Fibroblast of lung (primary cell): ENCODE measurements around the gene FAM50B. TPM values are rescaled to one million over a fixed set of nuclear protein-coding genes. Genes with fewer than 3 reads are reported as not detected.

Source experiments
- DNase-seq, 2 donors: peaks; one replicate each; pipeline versions ENCODE4 v3.0.0 to v3.0.0-alpha.2; 2010; ENCODE audit warnings: low read depth in 2 of 2
- H2AFZ ChIP-seq: 2 replicates; pipeline ENCODE4 v1.5.1; 2012; ENCODE audit warnings: low read length, control low read depth, inconsistent platforms
- H3K27ac ChIP-seq: 2 replicates; pipeline ENCODE4 v1.5.1; 2011; ENCODE audit warnings: low read length, control low read depth; ENCODE audit not compliant: insufficient read depth
- H3K27me3 ChIP-seq: 2 replicates; pipeline ENCODE4 v1.5.1; 2011; ENCODE audit warnings: mild to moderate bottlenecking, low read length; ENCODE audit not compliant: control insufficient read depth, insufficient read depth
- H3K36me3 ChIP-seq: 2 replicates; pipeline ENCODE4 v1.5.1; 2011; ENCODE audit warnings: low read length; ENCODE audit not compliant: control insufficient read depth, insufficient read depth
- H3K4me1 ChIP-seq: 2 replicates; pipeline ENCODE4 v1.5.1; 2011; ENCODE audit warnings: low read length; ENCODE audit not compliant: control insufficient read depth, insufficient read depth; ENCODE audit errors: extremely low read depth
- H3K4me2 ChIP-seq: 2 replicates; pipeline ENCODE4 v1.5.1; 2011; ENCODE audit warnings: low read length, control low read depth; ENCODE audit not compliant: insufficient read depth; ENCODE audit errors: extremely low read depth
- H3K4me3 ChIP-seq, 4 experiments: fragments of 200-600 bp in 1 of 4; sonication (generic) in 1 of 4; replicated peaks in 1 of 4; 2 replicates each; pipeline ENCODE4 v1.5.1; 2011 to 2016; ENCODE audit warnings: low read length in 4 of 4, low read depth in 3 of 4, mild to moderate bottlenecking in 3 of 4, control low read depth in 2 of 4, inconsistent platforms in 1 of 4, mixed read lengths in 1 of 4; ENCODE audit not compliant: insufficient read depth in 1 of 4; ENCODE audit errors: control extremely low read depth in 1 of 4
- H3K79me2 ChIP-seq: 2 replicates; pipeline ENCODE4 v1.5.1; 2012; ENCODE audit warnings: mild to moderate bottlenecking, low read length, inconsistent platforms; ENCODE audit not compliant: control insufficient read depth, insufficient read depth
- H3K9ac ChIP-seq: 2 replicates; pipeline ENCODE4 v1.5.1; 2011; ENCODE audit warnings: mild to moderate bottlenecking, low read length, control low read depth; ENCODE audit not compliant: insufficient read depth
- H3K9me3 ChIP-seq: 2 replicates; pipeline ENCODE4 v1.5.1; 2012; ENCODE audit warnings: low read depth, low read length; ENCODE audit not compliant: control insufficient read depth, insufficient read depth
- H4K20me1 ChIP-seq: 2 replicates; pipeline ENCODE4 v1.5.1; 2011; ENCODE audit warnings: low read length; ENCODE audit not compliant: control insufficient read depth, insufficient read depth; ENCODE audit errors: extremely low read depth
- CTCF ChIP-seq, 2 donors: IDR thresholded peaks in 1 of 2; conservative IDR thresholded peaks in 1 of 2; 1 replicate in 1 of 2; 2 replicates in 1 of 2; pipeline ENCODE4 v1.5.1; 2011 to 2012; ENCODE audit warnings: low read length in 2 of 2, control low read depth in 1 of 2, inconsistent platforms in 1 of 2, low read depth in 1 of 2, mild to moderate bottlenecking in 1 of 2
- EZH2 ChIP-seq: IDR thresholded peaks from 2 replicates; pipeline ENCODE4 v1.5.1; 2012; ENCODE audit warnings: low read length, control low read depth, mild to moderate bottlenecking; ENCODE audit errors: missing control alignments
- polyA plus RNA-seq, 2 donors: library from polyadenylated mRNA; depleted of rRNA in 1 of 2; stranded (reverse) in 1 of 2; unstranded in 1 of 2; fragments of >200 nt; gene quantifications; 2 replicates each; pipeline ENCODE4 v1.2.1, GENCODE V29; 2011 to 2012; ENCODE audit warnings: missing spikeins in 1 of 2
- total RNA-seq: library from RNA; depleted of rRNA; stranded (reverse); fragments of >200 nt; gene quantifications from 2 replicates; pipeline ENCODE4 v1.2.1, GENCODE V29; 2014

FAM50B gene
- total and polyA plus RNA-seq, 2 donors (not counting 1 experiment from before 2014, with no cell fraction given) = 4.2 to 15.7 TPM

- Histone ChIP-seq H3K4me1 (peaks cover 9% of the 10 kb centered on the region), H3K79me2 (no peaks in the 10 kb centered on the region), H3K27ac (no peak overlapping the region), H4K20me1 (no peaks in the 10 kb centered on the region), H3K9me3 (no peaks in the 10 kb centered on the region), H2AFZ (no peak overlapping the region), H3K4me3 (no peak overlapping the region), H3K36me3 (no peaks in the 10 kb centered on the region), H3K9ac (no peak overlapping the region), H3K4me2 (no peak overlapping the region), H3K27me3 (no peaks in the 10 kb centered on the region)
- TF ChIP-seq EZH2 = no peak
- TF ChIP-seq CTCF (conservative IDR thresholded peaks at IDR 0.05 in 1 of 2, IDR thresholded peaks at IDR 0.05 in 1 of 2; ENCODE audit: low read depth in 1 of 2, low read length in 2 of 2) = no peak
- peak in 1 of 2 donors; percentile 61 for DNase-seq
These were observed 35.9 kb upstream of the FAM50B start for GRCh38 chr6:3813150-3813780.

DNA sequence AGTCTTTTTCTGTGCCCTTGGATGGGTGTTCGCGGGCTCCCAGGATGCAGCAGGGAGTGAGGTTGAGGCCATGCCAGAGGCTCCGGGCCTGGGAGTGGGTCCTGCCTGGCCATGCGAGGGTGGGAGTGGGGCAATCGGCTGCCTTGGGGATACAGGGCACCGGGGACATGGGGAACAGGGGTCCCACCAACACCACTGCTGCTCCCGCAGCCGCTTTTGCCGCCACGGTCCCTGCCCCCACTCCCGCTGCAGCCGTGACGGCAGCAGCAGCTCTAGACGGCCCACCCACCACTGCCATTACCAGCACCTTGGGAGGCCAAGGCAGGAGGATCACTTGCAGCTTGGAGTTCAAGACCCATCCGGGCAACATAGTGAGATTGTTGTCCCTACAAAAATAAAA lies 35.3 kb upstream of the FAM50B start:
- no peak for DNase-seq
- no peak overlapping the region for H3K9ac ChIP-seq
- TF ChIP-seq CTCF (conservative IDR thresholded peaks at IDR 0.05 in 1 of 2, IDR thresholded peaks at IDR 0.05 in 1 of 2; ENCODE audit: low read depth in 1 of 2, low read length in 2 of 2) (no peak), EZH2 (no peak)
- H3K4me1 ChIP-seq = peaks cover 4% of the 10 kb centered on the region
- no peak overlapping the region for H3K4me3 ChIP-seq
- no peaks in the 10 kb centered on the region for H4K20me1 ChIP-seq
- no peaks in the 10 kb centered on the region for H3K27me3 ChIP-seq
- no peaks in the 10 kb centered on the region for H3K9me3 ChIP-seq
- H3K27ac ChIP-seq = no peak overlapping the region
- H3K79me2 ChIP-seq = no peaks in the 10 kb centered on the region
- no peaks in the 10 kb centered on the region for H3K36me3 ChIP-seq
- H2AFZ ChIP-seq = no peak overlapping the region
- no peak overlapping the region for H3K4me2 ChIP-seq

DNA sequence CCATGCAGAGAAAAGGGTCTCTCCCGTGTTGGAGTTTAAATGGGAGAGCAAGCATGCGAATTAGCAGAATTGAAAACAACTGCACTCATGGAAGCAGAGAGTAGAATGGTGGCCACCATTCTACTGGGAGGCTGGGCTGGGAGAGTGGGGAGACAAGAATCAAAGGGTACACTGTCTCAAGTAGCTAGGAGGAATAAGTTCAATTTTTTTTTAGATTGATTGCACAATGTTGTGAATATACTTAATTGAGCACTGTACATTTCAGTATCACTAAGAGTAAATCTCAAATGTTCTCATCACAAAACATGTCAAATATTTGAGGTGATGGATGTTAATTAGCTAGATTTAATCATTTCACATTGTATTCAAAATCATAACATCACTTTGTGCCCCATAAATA lies 34.6 kb upstream of the FAM50B start:
- H3K79me2 ChIP-seq = no peaks in the 10 kb centered on the region
- no peaks in the 10 kb centered on the region for H3K36me3 ChIP-seq
- H3K4me1 ChIP-seq = peaks cover 3% of the 10 kb centered on the region
- no peak for DNase-seq
- no peak overlapping the region for H3K4me2 ChIP-seq
- H2AFZ ChIP-seq = no peak overlapping the region
- TF ChIP-seq EZH2 (no peak), CTCF (conservative IDR thresholded peaks at IDR 0.05 in 1 of 2, IDR thresholded peaks at IDR 0.05 in 1 of 2; ENCODE audit: low read depth in 1 of 2, low read length in 2 of 2) (no peak)
- no peaks in the 10 kb centered on the region for H4K20me1 ChIP-seq
- H3K27ac ChIP-seq = no peak overlapping the region
- no peaks in the 10 kb centered on the region for H3K27me3 ChIP-seq
- no peaks in the 10 kb centered on the region for H3K9me3 ChIP-seq
- H3K9ac ChIP-seq = no peak overlapping the region
- no peak overlapping the region for H3K4me3 ChIP-seq
